ENCODE measurements around the gene EFNA3. TPM values are rescaled to one million over a fixed set of nuclear protein-coding genes. Genes with fewer than 3 reads are reported as not detected.

The EFNA3 gene
- total RNA-seq, 1 donor from 2014 or later: 9.0 TPM

DNA sequence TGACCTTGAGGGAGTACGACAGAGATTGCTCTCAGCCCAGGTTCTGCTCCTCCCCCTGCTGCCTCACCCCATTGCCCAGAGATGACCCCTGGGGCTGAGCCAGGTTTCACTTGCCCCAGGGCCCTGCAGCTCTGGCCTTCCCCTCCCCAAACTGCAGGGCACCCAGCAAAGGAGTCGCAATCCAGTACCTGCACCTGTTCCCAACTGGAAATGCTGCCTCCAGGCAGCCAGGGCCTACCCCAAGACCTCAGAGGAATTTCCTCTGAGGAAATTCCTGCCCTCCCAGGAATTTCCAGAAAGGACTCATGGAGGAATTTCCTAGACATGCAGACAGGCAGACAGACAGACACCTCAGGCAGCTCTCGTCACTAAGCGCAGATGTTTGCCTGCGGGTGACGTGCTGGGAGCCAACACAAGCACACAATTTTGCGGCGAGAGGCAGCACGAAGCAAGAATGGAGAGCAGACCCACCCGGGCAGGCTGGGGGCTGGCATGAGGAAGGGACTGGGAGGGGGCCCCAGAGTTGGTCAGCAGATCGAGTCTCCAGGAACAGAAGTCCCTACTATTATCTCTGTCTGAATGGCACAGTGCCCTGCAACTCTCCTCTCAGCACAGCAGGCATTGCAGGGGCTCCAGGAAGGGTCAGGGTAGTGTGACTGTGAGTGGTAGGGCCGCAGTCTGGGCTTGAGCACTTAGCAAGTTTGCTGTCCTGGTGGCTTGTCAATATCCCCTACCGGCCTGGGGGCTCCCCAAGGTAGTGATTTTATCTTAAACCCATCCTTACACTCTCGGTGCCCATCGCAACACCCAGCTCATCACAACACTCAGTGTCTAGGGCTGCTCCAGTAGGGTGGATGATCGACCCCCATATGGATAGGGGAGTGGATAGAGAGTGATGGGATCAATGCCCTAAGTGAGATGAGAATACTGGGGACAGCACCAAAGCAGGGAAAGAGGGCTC, 46.1 kb downstream of the EFNA3 start:
- Mint-ChIP-seq H3K27me3 (peaks cover 52% of the 10 kb centered on the region), H3K27ac (no peak overlapping the region), H3K9me3 (ENCODE audit: low read depth) (no peaks in the 10 kb centered on the region), H3K4me3 (ENCODE audit: low read depth) (no peak overlapping the region), H3K4me1 (ENCODE audit: low read depth) (peaks cover 28% of the 10 kb centered on the region), H3K36me3 (ENCODE audit: insufficient read depth) (no peaks in the 10 kb centered on the region)
- TF ChIP-seq, protein P1, sequence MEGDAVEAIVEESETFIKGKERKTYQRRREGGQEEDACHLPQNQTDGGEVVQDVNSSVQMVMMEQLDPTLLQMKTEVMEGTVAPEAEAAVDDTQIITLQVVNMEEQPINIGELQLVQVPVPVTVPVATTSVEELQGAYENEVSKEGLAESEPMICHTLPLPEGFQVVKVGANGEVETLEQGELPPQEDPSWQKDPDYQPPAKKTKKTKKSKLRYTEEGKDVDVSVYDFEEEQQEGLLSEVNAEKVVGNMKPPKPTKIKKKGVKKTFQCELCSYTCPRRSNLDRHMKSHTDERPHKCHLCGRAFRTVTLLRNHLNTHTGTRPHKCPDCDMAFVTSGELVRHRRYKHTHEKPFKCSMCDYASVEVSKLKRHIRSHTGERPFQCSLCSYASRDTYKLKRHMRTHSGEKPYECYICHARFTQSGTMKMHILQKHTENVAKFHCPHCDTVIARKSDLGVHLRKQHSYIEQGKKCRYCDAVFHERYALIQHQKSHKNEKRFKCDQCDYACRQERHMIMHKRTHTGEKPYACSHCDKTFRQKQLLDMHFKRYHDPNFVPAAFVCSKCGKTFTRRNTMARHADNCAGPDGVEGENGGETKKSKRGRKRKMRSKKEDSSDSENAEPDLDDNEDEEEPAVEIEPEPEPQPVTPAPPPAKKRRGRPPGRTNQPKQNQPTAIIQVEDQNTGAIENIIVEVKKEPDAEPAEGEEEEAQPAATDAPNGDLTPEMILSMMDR (IDR thresholded peaks at IDR 0.05; ENCODE audit: unreplicated experiment): no peak
- no peak for DNase-seq (ENCODE audit: low spot score, unreplicated experiment)

DNA sequence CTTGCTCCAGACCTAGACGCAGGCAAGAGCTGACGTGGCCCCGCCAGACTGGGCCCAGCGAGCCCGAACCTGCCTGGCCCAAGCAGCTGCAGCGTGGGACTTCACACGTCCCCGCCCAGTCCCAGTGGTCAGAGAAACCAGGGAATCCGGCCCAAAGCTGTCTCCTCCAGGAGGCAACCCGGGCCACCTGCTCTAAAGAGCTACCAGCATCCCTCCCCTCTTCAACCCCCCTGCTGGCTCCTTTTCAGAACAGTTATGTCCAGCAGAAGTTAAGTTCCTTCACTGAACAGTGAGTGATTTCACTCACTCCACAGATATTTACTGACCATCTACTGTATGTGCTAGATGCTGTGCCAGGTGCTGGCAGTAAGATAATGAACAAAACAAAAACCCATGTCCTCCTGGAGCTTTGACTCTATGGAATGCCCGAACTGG, 46.9 kb downstream of the EFNA3 start:
- peaks cover 48% of the 10 kb centered on the region for H3K27me3 Mint-ChIP-seq
- peak overlapping the region; percentile 86 for H3K27ac Mint-ChIP-seq
- no peaks in the 10 kb centered on the region for H3K9me3 Mint-ChIP-seq (ENCODE audit: low read depth)
- TF ChIP-seq, protein P1 (IDR thresholded peaks at IDR 0.05; ENCODE audit: unreplicated experiment): no peak
- H3K4me1 Mint-ChIP-seq (ENCODE audit: low read depth): peaks cover 34% of the 10 kb centered on the region
- DNase-seq (ENCODE audit: low spot score, unreplicated experiment): no peak
- no peaks in the 10 kb centered on the region for H3K36me3 Mint-ChIP-seq (ENCODE audit: insufficient read depth)
- H3K4me3 Mint-ChIP-seq (ENCODE audit: low read depth): peak overlapping the region; percentile 57

DNA sequence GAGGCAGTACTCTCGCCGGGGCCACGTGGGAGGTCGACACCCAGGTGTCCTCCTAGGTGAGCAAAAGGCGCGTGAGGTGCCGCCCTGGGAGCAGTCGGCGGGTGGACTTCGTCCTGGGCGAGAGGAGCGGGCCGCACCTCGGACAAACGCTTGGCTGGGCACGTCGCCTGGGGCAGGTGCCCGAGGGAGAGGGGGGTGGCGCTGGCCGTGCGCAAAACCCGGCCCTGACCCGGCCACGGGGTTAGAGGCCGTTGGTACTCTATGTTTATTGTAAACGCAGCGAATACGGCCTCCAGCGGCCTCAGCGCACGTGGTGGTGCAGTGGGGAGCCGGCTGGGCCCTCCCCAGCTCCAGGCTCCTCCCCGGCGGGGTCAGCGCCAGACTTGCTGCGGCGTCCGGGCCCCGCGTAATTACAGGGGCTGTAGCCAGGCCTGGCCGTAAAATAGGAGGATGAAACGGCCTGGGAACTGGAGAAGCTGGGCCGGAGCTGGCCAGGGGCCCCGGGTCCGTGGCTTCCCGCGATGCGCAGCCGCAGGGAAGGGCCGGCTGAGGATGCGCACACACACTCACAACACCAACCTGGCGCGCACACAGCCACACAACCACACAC, 47.4 kb downstream of the EFNA3 start:
- TF ChIP-seq, protein P1 (IDR thresholded peaks at IDR 0.05; ENCODE audit: unreplicated experiment): no peak
- Mint-ChIP-seq H3K36me3 (ENCODE audit: insufficient read depth) (no peaks in the 10 kb centered on the region), H3K27ac (peak overlapping the region; percentile 86), H3K4me3 (ENCODE audit: low read depth) (peak overlapping the region; percentile 80), H3K4me1 (ENCODE audit: low read depth) (peaks cover 40% of the 10 kb centered on the region), H3K9me3 (ENCODE audit: low read depth) (no peaks in the 10 kb centered on the region), H3K27me3 (peaks cover 46% of the 10 kb centered on the region)
- DNase-seq (ENCODE audit: low spot score, unreplicated experiment): no peak

DNA sequence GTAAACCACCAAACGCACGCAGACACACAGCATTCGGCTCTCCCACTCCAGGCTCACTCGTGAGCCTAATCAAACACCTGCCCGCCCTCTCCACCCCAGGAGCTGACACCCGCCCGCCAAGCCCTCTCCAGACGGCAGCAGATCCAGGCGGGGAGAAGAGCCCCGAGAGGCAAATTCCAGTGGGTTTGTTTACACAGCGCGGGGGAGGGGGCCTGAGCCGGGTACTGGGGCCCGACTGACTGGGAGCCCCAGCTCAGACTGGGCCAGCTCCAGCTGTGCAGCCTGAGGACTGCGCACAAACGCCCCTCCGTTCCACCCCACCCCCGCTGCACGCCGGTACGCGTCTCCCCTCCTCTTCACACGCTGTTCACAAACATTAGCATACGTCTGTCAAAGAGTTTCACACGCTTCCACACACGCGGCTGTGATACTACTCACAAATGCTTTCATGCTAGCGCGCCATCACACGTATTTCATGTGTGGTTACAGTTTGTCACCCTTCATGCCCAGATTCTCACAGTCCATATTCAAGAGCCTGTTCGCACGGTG, 48.0 kb downstream of the EFNA3 start:
- Mint-ChIP-seq H3K27me3 (peaks cover 42% of the 10 kb centered on the region), H3K27ac (peak overlapping the region; percentile 93), H3K36me3 (ENCODE audit: insufficient read depth) (no peaks in the 10 kb centered on the region), H3K9me3 (ENCODE audit: low read depth) (no peaks in the 10 kb centered on the region), H3K4me3 (ENCODE audit: low read depth) (peak overlapping the region; percentile 80), H3K4me1 (ENCODE audit: low read depth) (peaks cover 41% of the 10 kb centered on the region)
- TF ChIP-seq, protein P1 (IDR thresholded peaks at IDR 0.05; ENCODE audit: unreplicated experiment): no peak
- DNase-seq (ENCODE audit: low spot score, unreplicated experiment): peak; percentile 39
